ENCODE measurements around the gene GOLGA6A. TPM values are rescaled to one million over a fixed set of nuclear protein-coding genes. Genes with fewer than 3 reads are reported as not detected.

GOLGA6A gene
- total RNA-seq, 2 experiments from 2014 or later: not detected

DNA sequence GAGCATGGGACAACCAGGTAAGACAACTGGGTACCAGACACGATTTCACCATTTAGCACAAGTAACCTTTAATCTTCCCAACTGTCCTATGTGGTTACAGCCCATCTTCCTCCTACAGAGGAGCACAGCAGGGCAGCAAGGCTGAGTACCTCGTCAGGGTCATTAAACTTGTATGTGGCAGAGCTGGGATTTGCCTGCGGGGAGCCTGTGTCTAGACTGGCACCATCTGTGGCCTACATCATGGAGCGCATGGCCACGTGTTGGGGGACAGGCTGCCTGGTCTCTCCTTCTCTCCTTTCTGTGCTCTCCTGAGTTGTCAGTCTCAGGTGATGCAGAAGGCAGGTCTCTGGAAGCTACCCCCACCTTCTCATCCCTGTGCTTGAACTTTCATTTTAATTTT lies 32.2 kb downstream of the GOLGA6A start:
- intact Hi-C loops (cut with DNase I, micrococcal nuclease): loop anchor here in 1 of 2 experiments (10.0 kb wide), 1 partner anchor 255 kb away; no protein-coding TSS in a partner anchor
- DNase-seq (no peak), ATAC-seq (no peak)
- POLR2A ChIA-PET: no interaction called here
- Mint-ChIP-seq H3K27me3 (no peaks in the 10 kb centered on the region), H3K4me1 (peaks cover 15% of the 10 kb centered on the region), H3K9me3 (ENCODE audit: low read depth) (no peaks in the 10 kb centered on the region), H3K4me3 (no peak overlapping the region), H3K36me3 (ENCODE audit: low read depth) (no peaks in the 10 kb centered on the region), H3K27ac (no peak overlapping the region)
- CTCF ChIA-PET: interaction anchor here (0.7 to 3.4 kb wide), 6 partner anchors 11 to 79 kb away, joined by 3 to 31 read pairs (median 15); partner anchors contain the start of gene PML

DNA sequence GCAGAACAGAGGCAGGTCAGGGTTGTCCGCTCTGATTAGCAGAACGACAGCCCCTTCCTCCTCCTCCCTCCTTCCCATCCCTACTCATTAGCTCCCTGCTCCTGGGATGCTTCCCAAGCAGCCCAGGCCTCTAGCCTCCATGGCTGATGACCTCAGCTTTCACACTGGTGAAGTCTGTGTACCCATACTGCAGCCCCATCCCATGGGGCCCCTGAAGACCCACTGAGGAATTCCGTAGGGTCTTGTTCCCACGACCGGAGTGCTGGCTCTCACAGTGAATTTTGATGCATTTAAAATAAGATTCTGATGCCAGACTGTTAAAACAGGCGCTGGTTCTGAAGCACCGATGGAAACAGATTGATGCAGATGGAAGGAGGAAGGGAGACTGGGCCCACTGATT lies 36.1 kb downstream of the GOLGA6A start:
- ATAC-seq: no peak
- Mint-ChIP-seq H3K27ac (no peak overlapping the region), H3K9me3 (ENCODE audit: low read depth) (no peaks in the 10 kb centered on the region), H3K4me1 (peaks cover 10% of the 10 kb centered on the region), H3K4me3 (no peak overlapping the region), H3K27me3 (no peaks in the 10 kb centered on the region), H3K36me3 (ENCODE audit: low read depth) (no peaks in the 10 kb centered on the region)
- ChIA-PET POLR2A (no interaction called here), CTCF (interaction anchor here (0.6 to 1.4 kb wide), 5 partner anchors 7 to 1185 kb away, joined by 3 to 7 read pairs (median 4); no protein-coding TSS in a partner anchor)
- no peak for DNase-seq
- intact Hi-C loops (cut with DNase I, micrococcal nuclease): no loop called here

DNA sequence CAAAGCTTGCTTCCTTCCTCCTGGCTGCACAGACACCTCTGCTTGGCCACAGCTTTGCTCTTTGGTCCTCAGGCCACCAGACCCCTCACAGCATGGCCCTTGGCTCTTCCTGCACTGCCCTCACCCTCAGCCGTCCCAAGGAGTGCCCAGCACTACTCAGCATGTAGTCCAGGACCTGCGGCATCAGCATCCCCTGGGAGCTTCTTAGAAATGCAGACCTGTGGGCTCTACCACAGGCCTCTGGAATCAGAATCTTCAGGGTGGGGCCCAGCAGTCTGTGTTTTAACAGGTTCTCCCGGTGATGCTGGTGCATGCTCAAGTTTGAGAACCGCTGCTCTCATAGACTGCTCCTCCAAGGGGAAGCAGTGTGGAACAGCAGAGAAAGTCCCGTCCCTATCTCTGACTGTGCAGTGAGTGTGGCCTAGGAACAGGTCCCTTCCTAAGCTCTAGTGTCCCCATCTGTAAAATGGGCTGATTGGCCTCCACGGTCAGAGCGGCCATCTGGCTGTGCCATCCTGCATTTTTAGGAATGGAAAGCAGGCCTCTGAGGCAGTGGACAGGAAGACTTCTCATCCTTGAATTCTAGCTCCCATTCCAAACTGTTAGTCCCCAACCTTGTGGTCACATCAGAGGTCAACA lies 36.6 kb downstream of the GOLGA6A start:
- intact Hi-C loops (cut with DNase I, micrococcal nuclease): no loop called here
- Mint-ChIP-seq H3K27ac (no peak overlapping the region), H3K4me3 (no peak overlapping the region), H3K27me3 (no peaks in the 10 kb centered on the region), H3K4me1 (peaks cover 10% of the 10 kb centered on the region), H3K36me3 (ENCODE audit: low read depth) (no peaks in the 10 kb centered on the region), H3K9me3 (ENCODE audit: low read depth) (no peaks in the 10 kb centered on the region)
- DNase-seq (no peak), ATAC-seq (no peak)
- ChIA-PET CTCF (interaction anchor here (0.6 to 1.4 kb wide), 4 partner anchors 8 to 589 kb away, joined by 3 to 7 read pairs (median 4); no protein-coding TSS in a partner anchor), POLR2A (no interaction called here)

DNA sequence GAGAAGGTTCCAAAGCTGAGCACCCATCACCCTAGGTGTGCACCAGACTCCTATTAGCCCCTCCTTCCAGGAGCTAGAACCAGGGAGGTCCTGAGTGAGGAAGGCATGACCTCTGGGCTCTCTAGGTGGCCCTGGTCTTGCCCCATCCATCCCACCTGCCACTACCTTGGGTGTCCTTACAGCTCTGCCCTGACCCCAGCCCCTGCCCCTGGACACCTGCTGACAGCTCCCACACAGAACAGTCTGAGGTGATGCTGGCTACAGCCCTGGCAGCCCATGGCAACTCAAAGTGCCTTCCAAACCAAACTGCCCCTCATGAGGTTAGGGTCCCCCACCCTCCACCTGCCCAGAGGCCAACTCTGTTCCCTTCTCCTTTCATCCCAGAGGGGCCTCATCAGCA lies 37.2 kb downstream of the GOLGA6A start:
- H3K27ac Mint-ChIP-seq: no peak overlapping the region
- H3K27me3 Mint-ChIP-seq: no peaks in the 10 kb centered on the region
- no peak overlapping the region for H3K4me3 Mint-ChIP-seq
- no peak for ATAC-seq
- H3K9me3 Mint-ChIP-seq (ENCODE audit: low read depth): no peaks in the 10 kb centered on the region
- CTCF ChIA-PET: interaction anchor here (0.7 to 1.4 kb wide), 5 partner anchors 9 to 590 kb away, joined by 3 to 7 read pairs (median 4); no protein-coding TSS in a partner anchor
- H3K4me1 Mint-ChIP-seq: peaks cover 10% of the 10 kb centered on the region
- POLR2A ChIA-PET: no interaction called here
- intact Hi-C loops (cut with DNase I, micrococcal nuclease): no loop called here
- no peaks in the 10 kb centered on the region for H3K36me3 Mint-ChIP-seq (ENCODE audit: low read depth)
- DNase-seq: no peak

DNA sequence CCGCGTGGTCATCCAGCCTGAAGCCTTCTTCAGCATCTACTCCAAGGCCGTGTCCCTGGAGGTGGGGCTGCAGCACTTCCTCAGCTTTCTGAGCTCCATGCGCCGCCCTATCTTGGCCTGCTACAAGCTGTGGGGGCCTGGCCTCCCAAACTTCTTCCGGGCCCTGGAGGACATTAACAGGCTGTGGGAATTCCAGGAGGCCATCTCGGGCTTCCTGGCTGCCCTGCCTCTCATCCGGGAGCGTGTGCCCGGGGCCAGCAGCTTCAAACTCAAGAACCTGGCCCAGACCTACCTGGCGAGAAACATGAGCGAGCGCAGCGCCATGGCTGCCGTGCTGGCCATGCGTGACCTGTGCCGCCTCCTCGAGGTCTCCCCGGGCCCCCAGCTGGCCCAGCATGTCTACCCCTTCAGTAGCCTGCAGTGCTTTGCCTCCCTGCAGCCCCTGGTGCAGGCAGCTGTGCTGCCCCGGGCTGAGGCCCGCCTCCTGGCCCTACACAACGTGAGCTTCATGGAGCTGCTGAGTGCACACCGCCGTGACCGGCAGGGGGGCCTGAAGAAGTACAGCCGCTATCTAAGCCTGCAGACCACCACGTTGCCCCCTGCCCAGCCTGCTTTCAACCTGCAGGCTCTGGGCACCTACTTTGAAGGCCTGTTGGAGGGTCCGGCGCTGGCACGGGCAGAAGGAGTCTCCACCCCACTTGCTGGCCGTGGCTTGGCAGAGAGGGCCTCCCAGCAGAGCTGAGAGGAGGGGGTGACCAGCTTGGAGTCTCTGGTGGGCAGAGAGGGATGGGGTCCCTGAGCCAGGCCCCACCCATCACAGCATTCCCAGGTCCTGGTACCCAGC lies 37.9 kb downstream of the GOLGA6A start:
- no peaks in the 10 kb centered on the region for H3K36me3 Mint-ChIP-seq (ENCODE audit: low read depth)
- H3K9me3 Mint-ChIP-seq (ENCODE audit: low read depth): no peaks in the 10 kb centered on the region
- no peak overlapping the region for H3K4me3 Mint-ChIP-seq
- CTCF ChIA-PET: interaction anchor here (0.7 to 2.1 kb wide), 5 partner anchors 9 to 591 kb away, joined by 3 to 7 read pairs (median 4); no protein-coding TSS in a partner anchor
- no peak for ATAC-seq
- POLR2A ChIA-PET: no interaction called here
- no peak for DNase-seq
- intact Hi-C loops (cut with DNase I, micrococcal nuclease): no loop called here
- H3K27me3 Mint-ChIP-seq: no peaks in the 10 kb centered on the region
- no peak overlapping the region for H3K27ac Mint-ChIP-seq
- peaks cover 10% of the 10 kb centered on the region for H3K4me1 Mint-ChIP-seq

DNA sequence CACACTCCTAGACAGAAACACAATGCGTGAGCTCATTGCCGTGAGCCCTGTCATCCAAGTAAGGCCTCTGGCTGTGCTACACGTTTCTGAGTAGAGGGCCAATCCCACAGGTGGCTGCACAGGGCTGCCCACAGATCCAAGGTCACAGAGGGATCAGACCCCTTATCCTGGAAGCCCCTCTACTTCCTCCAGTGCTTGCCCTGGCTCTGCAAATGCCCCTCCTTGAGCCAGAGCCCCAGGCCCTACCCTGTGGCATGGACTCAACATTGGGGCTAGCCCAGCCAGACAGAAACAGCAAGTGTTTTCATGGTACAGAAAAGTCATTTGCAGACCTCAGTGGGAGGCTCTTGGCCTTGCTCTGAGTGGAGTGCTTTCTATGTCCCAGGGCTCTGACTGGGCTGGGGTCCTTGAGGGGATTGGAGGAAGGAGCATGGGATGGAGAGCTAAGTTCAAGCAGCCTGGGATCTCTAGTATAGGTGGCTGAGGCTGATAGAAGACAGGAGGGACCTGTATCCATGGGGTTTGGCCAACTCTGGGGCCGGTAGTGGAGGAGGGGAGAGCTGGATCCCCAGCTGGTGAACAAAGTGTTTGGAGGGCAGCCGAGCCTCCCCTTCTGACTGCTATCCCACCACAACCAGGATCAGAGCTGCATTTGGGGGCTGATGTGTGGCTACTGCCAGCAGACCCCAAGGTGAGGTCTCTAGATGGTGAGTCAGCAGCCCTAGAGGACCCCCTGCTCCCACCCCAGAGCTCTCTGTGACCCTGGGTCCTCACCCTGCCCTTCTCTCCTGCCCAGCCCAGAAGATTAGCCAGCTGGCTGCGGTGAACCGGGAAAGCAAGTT lies 38.7 kb downstream of the GOLGA6A start:
- Mint-ChIP-seq H3K9me3 (ENCODE audit: low read depth) (no peaks in the 10 kb centered on the region), H3K4me3 (no peak overlapping the region), H3K36me3 (ENCODE audit: low read depth) (no peaks in the 10 kb centered on the region), H3K27ac (no peak overlapping the region), H3K27me3 (no peaks in the 10 kb centered on the region), H3K4me1 (peaks cover 9% of the 10 kb centered on the region)
- DNase-seq (no peak), ATAC-seq (no peak)
- intact Hi-C loops (cut with DNase I, micrococcal nuclease): no loop called here
- CTCF ChIA-PET: interaction anchor here (0.6 to 2.1 kb wide), 4 partner anchors 9 to 70 kb away, joined by 4 to 7 read pairs (median 4); no protein-coding TSS in a partner anchor
- POLR2A ChIA-PET: no interaction called here

DNA sequence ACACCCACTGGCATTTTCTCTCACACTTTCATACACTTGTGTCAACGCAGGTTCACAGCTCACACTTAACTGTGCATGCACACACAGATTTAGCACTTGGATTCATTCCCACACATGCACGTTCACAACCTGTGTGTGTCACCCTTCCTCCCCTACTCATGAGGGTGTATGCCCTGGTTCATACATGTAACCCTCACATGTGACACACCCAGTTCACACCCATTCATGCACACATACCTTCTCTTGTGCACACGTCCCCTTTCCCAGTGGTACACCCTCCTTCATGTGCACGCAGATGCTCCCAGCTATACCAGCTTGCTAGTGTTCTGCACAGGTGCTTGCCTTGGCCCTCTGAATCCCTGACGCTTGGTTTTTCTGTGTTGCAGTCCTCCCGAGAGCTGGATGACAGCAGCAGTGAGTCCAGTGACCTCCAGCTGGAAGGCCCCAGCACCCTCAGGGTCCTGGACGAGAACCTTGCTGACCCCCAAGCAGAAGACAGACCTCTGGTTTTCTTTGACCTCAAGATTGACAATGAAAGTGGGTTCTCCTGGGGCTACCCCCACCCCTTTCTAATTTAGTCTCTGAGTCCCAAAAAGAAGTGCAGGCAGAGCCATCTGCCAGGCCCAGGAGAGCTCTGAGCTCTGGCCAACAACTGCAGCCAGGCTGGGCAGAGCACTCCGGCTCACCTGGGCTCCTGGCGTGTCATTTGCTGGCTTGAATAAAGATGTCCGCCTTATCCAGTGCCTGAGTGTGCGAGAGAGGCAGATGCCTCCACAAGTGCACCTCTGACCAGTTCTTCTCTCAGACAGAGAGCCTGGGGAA lies 39.5 kb downstream of the GOLGA6A start:
- Mint-ChIP-seq H3K27ac (no peak overlapping the region), H3K9me3 (ENCODE audit: low read depth) (no peaks in the 10 kb centered on the region), H3K4me1 (peaks cover under 1% of the 10 kb centered on the region), H3K27me3 (no peaks in the 10 kb centered on the region), H3K36me3 (ENCODE audit: low read depth) (peaks cover 1% of the 10 kb centered on the region), H3K4me3 (no peak overlapping the region)
- ATAC-seq (no peak), DNase-seq (no peak)
- intact Hi-C loops (cut with DNase I, micrococcal nuclease): no loop called here
- ChIA-PET POLR2A (no interaction called here), CTCF (interaction anchor here (0.6 to 2.1 kb wide), 3 partner anchors 8 to 69 kb away, joined by 4 to 7 read pairs (median 4); no protein-coding TSS in a partner anchor)

DNA sequence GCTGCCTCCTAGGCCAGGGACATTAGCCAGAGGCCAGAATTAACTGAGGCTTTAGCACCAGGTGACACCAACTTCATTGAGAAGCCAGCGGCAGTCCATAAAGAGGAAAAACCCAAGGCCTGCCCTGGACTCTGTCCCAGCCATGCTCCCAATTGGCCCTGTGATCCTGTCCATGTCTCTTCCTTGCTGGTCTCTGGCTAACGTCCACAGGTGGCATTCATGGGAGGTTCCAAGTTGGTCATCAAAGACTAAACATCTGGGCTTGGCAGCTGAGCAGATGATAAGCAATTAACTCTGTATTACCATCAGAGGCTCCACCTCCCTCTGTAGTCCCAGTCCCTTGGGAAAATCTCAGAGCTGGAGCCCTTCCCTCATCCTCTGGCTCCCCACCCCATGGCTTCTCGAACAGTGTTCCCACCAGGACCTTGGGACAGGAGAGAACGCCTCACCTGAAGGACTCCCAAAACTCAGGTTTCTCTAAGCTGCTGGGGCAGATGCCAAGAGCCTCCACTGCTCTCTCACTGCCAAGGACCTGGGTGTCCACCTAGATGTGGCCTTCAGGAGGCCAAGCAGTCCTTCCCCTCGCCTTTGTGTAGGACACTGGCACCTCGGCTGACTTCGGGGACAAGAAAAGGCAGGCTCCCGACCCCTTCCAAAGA lies 40.4 kb downstream of the GOLGA6A start:
- H3K4me1 Mint-ChIP-seq: no peaks in the 10 kb centered on the region
- ChIA-PET CTCF (interaction anchor here (1.0 kb wide), 1 partner anchor 66 kb away, joined by 3 read pairs; no protein-coding TSS in a partner anchor), POLR2A (no interaction called here)
- no peak overlapping the region for H3K27ac Mint-ChIP-seq
- no peaks in the 10 kb centered on the region for H3K9me3 Mint-ChIP-seq (ENCODE audit: low read depth)
- H3K27me3 Mint-ChIP-seq: no peaks in the 10 kb centered on the region
- no peak for DNase-seq
- no peak overlapping the region for H3K4me3 Mint-ChIP-seq
- intact Hi-C loops (cut with DNase I, micrococcal nuclease): no loop called here
- H3K36me3 Mint-ChIP-seq (ENCODE audit: low read depth): peaks cover 4% of the 10 kb centered on the region
- ATAC-seq: no peak

DNA sequence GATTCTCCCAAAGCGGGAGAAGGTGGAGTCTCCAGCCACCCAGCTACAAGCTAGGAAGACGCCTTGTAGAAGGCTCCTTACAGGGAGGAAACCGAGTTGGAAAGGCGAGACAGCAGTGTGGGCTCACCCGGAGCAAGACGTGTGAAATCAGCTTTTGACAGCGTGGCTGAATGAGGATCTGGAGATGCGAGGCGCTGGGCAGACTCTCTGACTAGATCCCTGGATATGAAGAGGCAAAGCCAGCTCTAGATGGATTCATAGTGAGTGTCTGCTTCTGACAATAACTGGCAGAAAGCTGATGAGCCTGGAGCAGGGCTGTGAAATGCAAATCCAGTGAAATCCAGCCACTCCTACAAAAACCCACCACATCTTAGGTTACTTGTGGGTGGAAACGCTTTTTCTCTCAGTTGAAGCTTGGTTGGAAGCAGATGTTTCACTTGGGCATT lies 41.0 kb downstream of the GOLGA6A start:
- ChIA-PET POLR2A (no interaction called here), CTCF (interaction anchor here (1.0 kb wide), 1 partner anchor 66 kb away, joined by 3 read pairs; no protein-coding TSS in a partner anchor)
- ATAC-seq (no peak), DNase-seq (no peak)
- Mint-ChIP-seq H3K36me3 (ENCODE audit: low read depth) (peaks cover 9% of the 10 kb centered on the region), H3K4me3 (no peak overlapping the region), H3K27ac (no peak overlapping the region), H3K4me1 (no peaks in the 10 kb centered on the region), H3K9me3 (ENCODE audit: low read depth) (no peaks in the 10 kb centered on the region), H3K27me3 (no peaks in the 10 kb centered on the region)
- intact Hi-C loops (cut with DNase I, micrococcal nuclease): no loop called here

DNA sequence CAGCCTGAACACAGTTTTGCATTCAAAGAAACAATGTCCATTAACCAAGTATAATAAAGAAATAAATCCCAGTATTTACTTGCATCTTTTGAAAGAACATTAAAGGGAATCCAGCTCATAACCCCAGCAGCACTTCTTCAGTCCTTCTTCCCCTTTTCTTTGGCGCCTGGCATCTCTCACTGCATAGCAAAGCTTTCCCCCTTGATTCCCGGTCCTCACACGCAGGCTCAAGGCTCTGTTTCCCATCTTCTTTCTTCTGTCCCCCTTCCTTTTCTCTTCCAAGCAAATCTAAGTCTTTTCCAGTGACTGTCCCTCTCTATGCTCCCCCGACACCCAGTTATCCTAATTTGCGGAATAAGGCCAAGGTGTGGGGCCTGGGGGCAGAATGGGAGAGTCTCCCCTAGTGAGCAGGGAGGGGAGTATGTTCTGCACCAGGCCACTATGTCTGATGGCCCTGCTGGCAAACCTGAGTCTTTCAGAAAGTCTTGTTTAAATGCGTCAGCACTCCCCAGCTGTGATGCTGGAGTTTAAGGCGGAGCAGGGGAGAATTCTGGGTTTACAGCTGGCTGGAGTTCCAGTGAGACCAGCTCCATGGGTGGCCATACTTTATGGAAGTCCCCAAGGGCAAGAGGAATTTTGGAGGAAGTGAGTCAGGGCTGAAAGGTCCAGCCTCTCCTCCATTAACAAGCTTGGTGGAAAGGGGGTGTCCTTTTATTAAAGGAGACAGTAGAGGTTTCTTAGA lies 42.1 kb downstream of the GOLGA6A start:
- H3K9me3 Mint-ChIP-seq (ENCODE audit: low read depth): no peaks in the 10 kb centered on the region
- DNase-seq: no peak

More for the DNA sequence above, 42.1 kb downstream of the GOLGA6A start:
- no peaks in the 10 kb centered on the region for H3K4me1 Mint-ChIP-seq
- H3K27ac Mint-ChIP-seq: no peak overlapping the region
- intact Hi-C loops (cut with DNase I, micrococcal nuclease): no loop called here
- no peaks in the 10 kb centered on the region for H3K27me3 Mint-ChIP-seq
- no peak overlapping the region for H3K4me3 Mint-ChIP-seq
- no peak for ATAC-seq
- peaks cover 12% of the 10 kb centered on the region for H3K36me3 Mint-ChIP-seq (ENCODE audit: low read depth)
- ChIA-PET CTCF (interaction anchor here (0.6 to 3.5 kb wide), 7 partner anchors 8 to 268 kb away, joined by 3 to 21 read pairs (median 4); no protein-coding TSS in a partner anchor), POLR2A (no interaction called here)
